Gastroesophageal sphincter (tissue), 3 donors: ENCODE data around the gene DYNLT2.

ENCODE experiments used
- CTCF ChIP-seq, 4 experiments: fragments of 200-600 bp in 2 of 4; fragments of 450-650 bp in 2 of 4; sonication (generic) in 1 of 4; IDR thresholded peaks; one replicate each; pipeline ENCODE4 v1.5.1; 2017 to 2019; ENCODE audit warnings: antibody characterized with exemption in 4 of 4, mild to moderate bottlenecking in 2 of 4, moderate library complexity in 2 of 4
- POLR2A ChIP-seq, 2 donors: fragments of 450-650 bp; IDR thresholded peaks; one replicate each; pipeline ENCODE4 v1.6.1; 2017; ENCODE audit warnings: antibody characterized with exemption in 2 of 2, mild to moderate bottlenecking in 2 of 2, moderate library complexity in 1 of 2
- POLR2AphosphoS5 ChIP-seq: sonication (generic); formaldehyde crosslinking; IDR thresholded peaks from one replicate; pipeline ENCODE4 v1.6.1; 2017; ENCODE audit warnings: antibody characterized with exemption

DNA sequence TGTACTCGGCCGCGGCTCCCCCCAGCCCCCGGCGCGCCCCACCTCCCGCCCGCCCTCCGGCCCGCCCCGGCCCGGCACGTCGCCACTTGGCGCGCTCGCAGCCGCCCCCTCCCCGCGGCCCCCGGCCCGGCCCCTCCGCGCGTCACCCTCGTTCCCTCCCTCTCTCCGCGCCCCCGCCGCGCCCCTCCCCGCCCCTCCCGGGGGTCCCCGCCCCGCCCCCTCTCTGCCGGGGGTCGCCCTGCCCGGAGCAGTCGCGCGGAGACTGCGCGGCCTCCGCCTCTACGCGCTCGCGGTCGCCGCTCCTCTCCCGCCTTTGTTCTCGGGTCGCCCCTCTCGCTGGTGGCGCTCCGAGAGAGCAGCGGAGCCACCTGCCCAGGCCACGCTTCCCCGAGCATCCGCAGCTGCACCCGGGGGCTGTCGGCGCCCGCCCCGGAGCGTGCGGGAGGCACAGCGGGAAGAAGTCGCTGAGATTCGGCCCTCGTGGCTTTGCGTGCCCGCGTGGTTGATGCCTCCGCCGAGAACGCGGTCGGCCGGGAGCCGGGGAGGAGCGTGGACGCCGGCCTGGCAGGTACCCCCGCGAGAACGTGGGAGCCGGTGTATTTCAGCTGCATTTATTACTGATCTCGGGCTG lies 26.8 kb downstream of the DYNLT2 start, which contains the start of gene PHF10:
- peak in 2 of 4 experiments; percentile 2 to 20 for TF ChIP-seq CTCF (IDR thresholded peaks at IDR 0.05)
- peak in 1 of 2 donors; percentile 8 for TF ChIP-seq POLR2A (IDR thresholded peaks at IDR 0.05)
- TF ChIP-seq POLR2AphosphoS5 = no peak
